ENCODE results near the gene DTNBP1. TPM values are rescaled to one million over a fixed set of nuclear protein-coding genes. Genes with fewer than 3 reads are reported as not detected.

The DTNBP1 gene
- total and polyA plus RNA-seq, 2 donors (not counting 1 experiment from before 2014, with no cell fraction given), result 9.9 to 13.6 TPM

DNA sequence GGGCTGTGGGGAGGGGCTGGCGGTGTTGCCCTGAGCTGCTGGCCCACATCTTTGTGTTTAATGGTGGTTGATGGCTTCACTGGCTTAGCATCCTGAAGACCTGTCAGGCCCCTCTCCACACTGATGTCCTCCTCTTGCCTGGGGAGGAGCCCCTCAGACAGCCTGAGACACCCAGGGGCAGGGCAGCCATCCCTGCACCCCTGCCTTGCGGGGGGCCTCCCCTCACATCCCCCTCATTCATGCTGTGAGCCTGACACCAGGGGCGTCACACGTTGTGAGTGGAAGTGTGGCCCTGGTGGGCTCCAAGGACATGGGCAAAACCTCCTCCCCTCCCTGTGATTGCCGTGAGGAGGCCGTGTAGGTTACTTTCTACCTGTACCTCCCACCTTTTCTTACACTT is 152.7 kb downstream of the DTNBP1 start:
- Histone ChIP-seq H3K79me2 (ENCODE audit: control insufficient read depth, insufficient read depth, low read length) (no peaks in the 10 kb centered on the region), H3K9me3 (ENCODE audit: control insufficient read depth, insufficient read depth, low read depth, low read length) (no peaks in the 10 kb centered on the region), H3K4me3 (replicated peaks in 1 of 4; ENCODE audit: control extremely low read depth in 1 of 4, insufficient read depth in 1 of 4, low read depth in 3 of 4, low read length in 4 of 4) (no peak overlapping the region), H3K27me3 (ENCODE audit: control insufficient read depth, insufficient read depth, low read length) (no peaks in the 10 kb centered on the region), H3K4me2 (ENCODE audit: extremely low read depth, insufficient read depth, low read length) (no peak overlapping the region), H3K36me3 (ENCODE audit: control insufficient read depth, insufficient read depth, low read length) (peaks cover 12% of the 10 kb centered on the region), H3K9ac (ENCODE audit: insufficient read depth, low read length) (no peak overlapping the region), H3K4me1 (ENCODE audit: control insufficient read depth, extremely low read depth, insufficient read depth, low read length) (peaks cover 4% of the 10 kb centered on the region), H2AFZ (ENCODE audit: low read length) (no peak overlapping the region), H4K20me1 (ENCODE audit: control insufficient read depth, extremely low read depth, insufficient read depth, low read length) (no peaks in the 10 kb centered on the region), H3K27ac (ENCODE audit: insufficient read depth, low read length) (no peak overlapping the region)
- TF ChIP-seq CTCF (conservative IDR thresholded peaks at IDR 0.05 in 1 of 2, IDR thresholded peaks at IDR 0.05 in 1 of 2; ENCODE audit: low read depth in 1 of 2, low read length in 2 of 2) (no peak), EZH2 (IDR thresholded peaks at IDR 0.05; ENCODE audit: low read length, missing control alignments) (no peak)
- no peak for DNase-seq (ENCODE audit: low read depth in 2 of 2)

DNA sequence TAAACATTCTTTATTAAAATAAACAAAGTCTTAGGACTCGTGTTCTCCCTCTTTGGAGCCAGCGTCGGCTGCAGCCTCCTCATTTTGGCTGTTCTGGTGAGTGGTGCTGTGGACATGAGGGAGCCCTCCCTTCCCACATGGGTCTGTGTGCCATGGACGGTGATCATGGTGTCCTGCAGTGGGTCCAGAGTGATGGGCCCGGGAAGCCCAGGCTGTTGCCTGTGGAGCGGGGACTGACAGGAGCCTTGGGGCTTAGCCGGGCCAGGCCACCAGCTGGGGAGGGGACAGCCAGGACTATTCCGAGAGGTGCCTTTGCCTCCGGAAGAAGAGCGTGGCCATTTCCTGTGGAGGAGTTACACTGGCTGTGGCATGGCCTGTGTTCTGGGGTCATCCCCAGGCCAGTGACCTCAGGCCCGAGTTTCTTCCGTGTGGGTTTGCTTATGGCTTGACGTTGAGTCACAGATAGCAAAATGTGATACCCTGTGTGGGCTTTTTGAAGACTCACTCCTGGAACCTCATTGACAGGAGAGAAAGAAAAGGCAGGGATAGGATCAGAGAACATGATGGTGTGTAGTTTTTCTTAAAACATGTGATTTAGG is 153.4 kb downstream of the DTNBP1 start:
- H4K20me1 ChIP-seq (ENCODE audit: control insufficient read depth, extremely low read depth, insufficient read depth, low read length), result no peaks in the 10 kb centered on the region
- no peaks in the 10 kb centered on the region for H3K27me3 ChIP-seq (ENCODE audit: control insufficient read depth, insufficient read depth, low read length)
- H3K36me3 ChIP-seq (ENCODE audit: control insufficient read depth, insufficient read depth, low read length), result peaks cover 12% of the 10 kb centered on the region
- H3K27ac ChIP-seq (ENCODE audit: insufficient read depth, low read length), result no peak overlapping the region
- H3K9me3 ChIP-seq (ENCODE audit: control insufficient read depth, insufficient read depth, low read depth, low read length), result no peaks in the 10 kb centered on the region
- no peak overlapping the region for H3K9ac ChIP-seq (ENCODE audit: insufficient read depth, low read length)
- no peak overlapping the region for H2AFZ ChIP-seq (ENCODE audit: low read length)
- H3K4me3 ChIP-seq (replicated peaks in 1 of 4; ENCODE audit: control extremely low read depth in 1 of 4, insufficient read depth in 1 of 4, low read depth in 3 of 4, low read length in 4 of 4), result no peak overlapping the region
- no peak for DNase-seq (ENCODE audit: low read depth in 2 of 2)
- TF ChIP-seq EZH2 (IDR thresholded peaks at IDR 0.05; ENCODE audit: low read length, missing control alignments), result no peak
- no peak for TF ChIP-seq CTCF (conservative IDR thresholded peaks at IDR 0.05 in 1 of 2, IDR thresholded peaks at IDR 0.05 in 1 of 2; ENCODE audit: low read depth in 1 of 2, low read length in 2 of 2)
- no peak overlapping the region for H3K4me2 ChIP-seq (ENCODE audit: extremely low read depth, insufficient read depth, low read length)
- no peaks in the 10 kb centered on the region for H3K79me2 ChIP-seq (ENCODE audit: control insufficient read depth, insufficient read depth, low read length)
- peaks cover 5% of the 10 kb centered on the region for H3K4me1 ChIP-seq (ENCODE audit: control insufficient read depth, extremely low read depth, insufficient read depth, low read length)

- TF ChIP-seq CTCF (conservative IDR thresholded peaks at IDR 0.05 in 1 of 2, IDR thresholded peaks at IDR 0.05 in 1 of 2; ENCODE audit: low read depth in 1 of 2, low read length in 2 of 2), result no peak
- no peak for TF ChIP-seq EZH2 (IDR thresholded peaks at IDR 0.05; ENCODE audit: low read length, missing control alignments)
- Histone ChIP-seq H3K9ac (ENCODE audit: insufficient read depth, low read length) (no peak overlapping the region), H3K4me2 (ENCODE audit: extremely low read depth, insufficient read depth, low read length) (no peak overlapping the region), H3K79me2 (ENCODE audit: control insufficient read depth, insufficient read depth, low read length) (no peaks in the 10 kb centered on the region), H3K36me3 (ENCODE audit: control insufficient read depth, insufficient read depth, low read length) (peaks cover 9% of the 10 kb centered on the region), H2AFZ (ENCODE audit: low read length) (no peak overlapping the region), H3K9me3 (ENCODE audit: control insufficient read depth, insufficient read depth, low read depth, low read length) (no peaks in the 10 kb centered on the region), H3K27ac (ENCODE audit: insufficient read depth, low read length) (no peak overlapping the region), H3K4me3 (replicated peaks in 1 of 4; ENCODE audit: control extremely low read depth in 1 of 4, insufficient read depth in 1 of 4, low read depth in 3 of 4, low read length in 4 of 4) (no peak overlapping the region), H3K4me1 (ENCODE audit: control insufficient read depth, extremely low read depth, insufficient read depth, low read length) (peaks cover 7% of the 10 kb centered on the region), H3K27me3 (ENCODE audit: control insufficient read depth, insufficient read depth, low read length) (no peaks in the 10 kb centered on the region), H4K20me1 (ENCODE audit: control insufficient read depth, extremely low read depth, insufficient read depth, low read length) (no peaks in the 10 kb centered on the region)
- no peak for DNase-seq (ENCODE audit: low read depth in 2 of 2)
Measured at GRCh38 chr6:15508931-15509330, 153.9 kb downstream of the DTNBP1 start.
